ENCODE measurements around the gene STXBP6.

The STXBP6 gene

GRCh38 chr14:25052921-25053320, 3.0 kb upstream of the STXBP6 start:
- no peak overlapping the region for H3K27ac ChIP-seq (ENCODE audit: insufficient read depth in 1 of 2, low read depth in 1 of 2, low read length in 2 of 2, poor library complexity in 1 of 2, severe bottlenecking in 2 of 2)
- CTCF ChIA-PET = interaction anchor here (1.1 to 1.2 kb wide), 2 partner anchors 10 to 246 kb away, joined by 3 read pairs; no protein-coding TSS in a partner anchor
- no peaks in the 10 kb centered on the region for H3K9me3 ChIP-seq (ENCODE audit: control extremely low read depth in 1 of 5, control insufficient read depth in 4 of 5, insufficient read depth in 2 of 5, low read depth in 1 of 5, low read length in 4 of 5)
- peaks cover 0 to 22% (median 17%) of the 10 kb centered on the region in 4 experiments for H3K4me1 ChIP-seq (ENCODE audit: control extremely low read depth in 1 of 4, control insufficient read depth in 4 of 4, insufficient read depth in 4 of 4, low read length in 3 of 4)
- 100% methylated on average over 1 of the region's 4 CpGs for WGBS (ENCODE audit: insufficient coverage)
- POLR2A ChIA-PET = no interaction called here
- no peaks in the 10 kb centered on the region for H3K36me3 ChIP-seq (ENCODE audit: control insufficient read depth in 4 of 4, insufficient read depth in 4 of 4, low read length in 3 of 4)
- no peak overlapping the region for H3K4me3 ChIP-seq (ENCODE audit: control insufficient read depth in 1 of 7, extremely low read depth in 1 of 7, insufficient read depth in 4 of 7, low read depth in 2 of 7, low read length in 6 of 7)
- no peak for DNase-seq
- H3K27me3 ChIP-seq (replicated peaks in 2 of 5; ENCODE audit: control insufficient read depth in 4 of 5, insufficient read depth in 5 of 5, low read length in 4 of 5) = peaks cover 14 to 57% (median 29%) of the 10 kb centered on the region in 5 experiments

GRCh38 chr14:25052385-25052784, 2.4 kb upstream of the STXBP6 start:
- H3K36me3 ChIP-seq (ENCODE audit: control insufficient read depth in 4 of 4, insufficient read depth in 4 of 4, low read length in 3 of 4) = no peaks in the 10 kb centered on the region
- peaks cover 0 to 22% (median 17%) of the 10 kb centered on the region in 4 experiments for H3K4me1 ChIP-seq (ENCODE audit: control extremely low read depth in 1 of 4, control insufficient read depth in 4 of 4, insufficient read depth in 4 of 4, low read length in 3 of 4)
- no peak for DNase-seq
- CTCF ChIA-PET = no interaction called here
- 0% methylated on average over 1 of the region's 2 CpGs for WGBS (ENCODE audit: insufficient coverage)
- H3K9me3 ChIP-seq (ENCODE audit: control extremely low read depth in 1 of 5, control insufficient read depth in 4 of 5, insufficient read depth in 2 of 5, low read depth in 1 of 5, low read length in 4 of 5) = no peaks in the 10 kb centered on the region
- POLR2A ChIA-PET = no interaction called here
- H3K27me3 ChIP-seq (replicated peaks in 2 of 5; ENCODE audit: control insufficient read depth in 4 of 5, insufficient read depth in 5 of 5, low read length in 4 of 5) = peaks cover 16 to 61% (median 30%) of the 10 kb centered on the region in 5 experiments
- no peak overlapping the region for H3K27ac ChIP-seq (ENCODE audit: insufficient read depth in 1 of 2, low read depth in 1 of 2, low read length in 2 of 2, poor library complexity in 1 of 2, severe bottlenecking in 2 of 2)
- H3K4me3 ChIP-seq (ENCODE audit: control insufficient read depth in 1 of 7, extremely low read depth in 1 of 7, insufficient read depth in 4 of 7, low read depth in 2 of 7, low read length in 6 of 7) = no peak overlapping the region

GRCh38 chr14:25050269-25051150, 563 bp upstream of the STXBP6 start:
- WGBS (ENCODE audit: insufficient coverage) = 3% methylated on average over 29 of the region's 31 CpGs
- Histone ChIP-seq H3K4me1 (ENCODE audit: control extremely low read depth in 1 of 4, control insufficient read depth in 4 of 4, insufficient read depth in 4 of 4, low read length in 3 of 4) (peaks cover 0 to 22% (median 17%) of the 10 kb centered on the region in 4 experiments), H3K4me3 (ENCODE audit: control insufficient read depth in 1 of 7, extremely low read depth in 1 of 7, insufficient read depth in 4 of 7, low read depth in 2 of 7, low read length in 6 of 7) (peak overlapping the region; percentile 38 to 75 (median 55)), H3K27me3 (replicated peaks in 2 of 5; ENCODE audit: control insufficient read depth in 4 of 5, insufficient read depth in 5 of 5, low read length in 4 of 5) (peaks cover 17 to 69% (median 34%) of the 10 kb centered on the region in 5 experiments), H3K27ac (ENCODE audit: insufficient read depth in 1 of 2, low read depth in 1 of 2, low read length in 2 of 2, poor library complexity in 1 of 2, severe bottlenecking in 2 of 2) (no peak overlapping the region), H3K36me3 (ENCODE audit: control insufficient read depth in 4 of 4, insufficient read depth in 4 of 4, low read length in 3 of 4) (no peaks in the 10 kb centered on the region), H3K9me3 (ENCODE audit: control extremely low read depth in 1 of 5, control insufficient read depth in 4 of 5, insufficient read depth in 2 of 5, low read depth in 1 of 5, low read length in 4 of 5) (no peaks in the 10 kb centered on the region)
- ChIA-PET CTCF (no interaction called here), POLR2A (no interaction called here)
- DNase-seq = peak; percentile 36 to 57 (median 48)

- Histone ChIP-seq H3K4me3 (ENCODE audit: control insufficient read depth in 1 of 7, extremely low read depth in 1 of 7, insufficient read depth in 4 of 7, low read depth in 2 of 7, low read length in 6 of 7) (peak overlapping the region in 6 of 7 experiments; percentile 46 to 75 (median 56)), H3K36me3 (ENCODE audit: control insufficient read depth in 4 of 4, insufficient read depth in 4 of 4, low read length in 3 of 4) (no peaks in the 10 kb centered on the region), H3K27ac (ENCODE audit: insufficient read depth in 1 of 2, low read depth in 1 of 2, low read length in 2 of 2, poor library complexity in 1 of 2, severe bottlenecking in 2 of 2) (no peak overlapping the region), H3K4me1 (ENCODE audit: control extremely low read depth in 1 of 4, control insufficient read depth in 4 of 4, insufficient read depth in 4 of 4, low read length in 3 of 4) (peaks cover 0 to 22% (median 17%) of the 10 kb centered on the region in 4 experiments), H3K27me3 (replicated peaks in 2 of 5; ENCODE audit: control insufficient read depth in 4 of 5, insufficient read depth in 5 of 5, low read length in 4 of 5) (peaks cover 17 to 66% (median 34%) of the 10 kb centered on the region in 5 experiments), H3K9me3 (ENCODE audit: control extremely low read depth in 1 of 5, control insufficient read depth in 4 of 5, insufficient read depth in 2 of 5, low read depth in 1 of 5, low read length in 4 of 5) (no peaks in the 10 kb centered on the region)
- WGBS (ENCODE audit: insufficient coverage) = 1% methylated on average over 28 of the region's 34 CpGs
- CTCF ChIA-PET = no interaction called here
- POLR2A ChIA-PET = no interaction called here
- no peak for DNase-seq
Measured at GRCh38 chr14:25049093-25049567, 817 bp downstream of the STXBP6 start.

GRCh38 chr14:25048170-25049016, 1.6 kb downstream of the STXBP6 start:
- POLR2A ChIA-PET = no interaction called here
- peaks cover 17 to 66% (median 34%) of the 10 kb centered on the region in 5 experiments for H3K27me3 ChIP-seq (replicated peaks in 2 of 5; ENCODE audit: control insufficient read depth in 4 of 5, insufficient read depth in 5 of 5, low read length in 4 of 5)
- 91% methylated on average over 6 of the region's 17 CpGs for WGBS (ENCODE audit: insufficient coverage)

GRCh38 chr14:25046301-25046943, 3.5 kb downstream of the STXBP6 start:
- Histone ChIP-seq H3K27me3 (replicated peaks in 2 of 5; ENCODE audit: control insufficient read depth in 4 of 5, insufficient read depth in 5 of 5, low read length in 4 of 5) (peaks cover 8 to 48% (median 29%) of the 10 kb centered on the region in 5 experiments), H3K27ac (ENCODE audit: insufficient read depth in 1 of 2, low read depth in 1 of 2, low read length in 2 of 2, poor library complexity in 1 of 2, severe bottlenecking in 2 of 2) (no peak overlapping the region), H3K9me3 (ENCODE audit: control extremely low read depth in 1 of 5, control insufficient read depth in 4 of 5, insufficient read depth in 2 of 5, low read depth in 1 of 5, low read length in 4 of 5) (no peaks in the 10 kb centered on the region), H3K4me3 (ENCODE audit: control insufficient read depth in 1 of 7, extremely low read depth in 1 of 7, insufficient read depth in 4 of 7, low read depth in 2 of 7, low read length in 6 of 7) (no peak overlapping the region), H3K36me3 (ENCODE audit: control insufficient read depth in 4 of 4, insufficient read depth in 4 of 4, low read length in 3 of 4) (no peaks in the 10 kb centered on the region), H3K4me1 (ENCODE audit: control extremely low read depth in 1 of 4, control insufficient read depth in 4 of 4, insufficient read depth in 4 of 4, low read length in 3 of 4) (peaks cover 0 to 22% (median 17%) of the 10 kb centered on the region in 4 experiments)
- DNase-seq = no peak
- CTCF ChIA-PET = no interaction called here
- WGBS (ENCODE audit: insufficient coverage) = 100% methylated on average over 1 of the region's 2 CpGs
- POLR2A ChIA-PET = no interaction called here

More at GRCh38 chr14:25048170-25049016, 1.6 kb downstream of the STXBP6 start:
- Histone ChIP-seq H3K9me3 (ENCODE audit: control extremely low read depth in 1 of 5, control insufficient read depth in 4 of 5, insufficient read depth in 2 of 5, low read depth in 1 of 5, low read length in 4 of 5) (no peaks in the 10 kb centered on the region), H3K4me3 (ENCODE audit: control insufficient read depth in 1 of 7, extremely low read depth in 1 of 7, insufficient read depth in 4 of 7, low read depth in 2 of 7, low read length in 6 of 7) (no peak overlapping the region), H3K27ac (ENCODE audit: insufficient read depth in 1 of 2, low read depth in 1 of 2, low read length in 2 of 2, poor library complexity in 1 of 2, severe bottlenecking in 2 of 2) (no peak overlapping the region), H3K4me1 (ENCODE audit: control extremely low read depth in 1 of 4, control insufficient read depth in 4 of 4, insufficient read depth in 4 of 4, low read length in 3 of 4) (peaks cover 0 to 22% (median 17%) of the 10 kb centered on the region in 4 experiments), H3K36me3 (ENCODE audit: control insufficient read depth in 4 of 4, insufficient read depth in 4 of 4, low read length in 3 of 4) (no peaks in the 10 kb centered on the region)
- CTCF ChIA-PET = interaction anchor here (1.0 to 1.1 kb wide), 3 partner anchors 11 to 338 kb away, joined by 3 to 5 read pairs (median 4); no protein-coding TSS in a partner anchor
- DNase-seq = peak in 2 of 3 donors; percentile 19 to 50
